K562 (cell line): ENCODE data around the gene SYNGR1. TPM values are rescaled to one million over a fixed set of nuclear protein-coding genes. Genes with fewer than 3 reads are reported as not detected.

ENCODE experiments used
- ARID1B ChIP-seq: fragments of 450-650 bp; IDR thresholded peaks from 2 replicates; pipeline ENCODE4 v1.6.1; 2016; ENCODE audit warnings: antibody characterized with exemption, mild to moderate bottlenecking, inconsistent platforms
- ATF3 ChIP-seq, 2 experiments: fragments of 450-650 bp in 1 of 2; sonication (generic) in 1 of 2; formaldehyde crosslinking in 1 of 2; IDR thresholded peaks in 1 of 2; conservative IDR thresholded peaks in 1 of 2; 2 replicates each; pipeline versions ENCODE4 v1.6.1 to v1.8.1; 2016 to 2023; ENCODE audit warnings: mild to moderate bottlenecking in 2 of 2, moderate library complexity in 2 of 2, inconsistent platforms in 1 of 2, missing genetic modification reagents in 1 of 2
- CBX3 ChIP-seq, 2 experiments: IDR thresholded peaks; 1 replicate in 1 of 2; 2 replicates in 1 of 2; pipeline ENCODE4 v1.6.1; 2012; ENCODE audit warnings: inconsistent platforms in 2 of 2, low read length in 2 of 2, borderline replicate concordance in 1 of 2, control low read depth in 1 of 2
- CEBPB ChIP-seq: fragments of 450-650 bp; IDR thresholded peaks from 2 replicates; pipeline ENCODE4 v1.6.1; 2016; ENCODE audit warnings: missing genetic modification characterization, missing compliant biosample characterization
- CXXC5 ChIP-seq: fragments of 250-450 bp; sonication (Bioruptor Pico); IDR thresholded peaks from 2 replicates; pipeline ENCODE4 v1.8.0; 2022; ENCODE audit warnings: inconsistent platforms, mild to moderate bottlenecking, moderate library complexity
- E2F6 ChIP-seq, 2 experiments: IDR thresholded peaks; 2 replicates each; pipeline ENCODE4 v1.6.1; 2011; ENCODE audit warnings: borderline replicate concordance in 1 of 2, control low read depth in 1 of 2, low read depth in 1 of 2, low read length in 1 of 2, mild to moderate bottlenecking in 1 of 2, mixed read lengths in 1 of 2, moderate library complexity in 1 of 2; ENCODE audit not compliant: insufficient read depth in 1 of 2, insufficient read length in 1 of 2, poor library complexity in 1 of 2, severe bottlenecking in 1 of 2; ENCODE audit errors: extremely low read depth in 1 of 2
- ELF1 ChIP-seq: fragments of 200-800 bp; sonication (Bioruptor generic); IDR thresholded peaks from 2 replicates; pipeline ENCODE4 v1.6.1; 2016; ENCODE audit warnings: missing genetic modification characterization, missing compliant biosample characterization
- EP400 ChIP-seq: fragments of 450-650 bp; IDR thresholded peaks from 2 replicates; pipeline ENCODE4 v1.6.1; 2017; ENCODE audit warnings: antibody characterized with exemption, mild to moderate bottlenecking, moderate library complexity
- FOS ChIP-seq: IDR thresholded peaks from 3 replicates; pipeline ENCODE4 v1.6.1; 2011; ENCODE audit not compliant: insufficient read length; ENCODE audit errors: extremely low read depth
- FOSL1 ChIP-seq: fragments of 200-800 bp; sonication (Bioruptor generic); conservative IDR thresholded peaks from 2 replicates; pipeline ENCODE4 v1.6.1; 2016; ENCODE audit warnings: missing genetic modification characterization, missing compliant biosample characterization
- HDAC2 ChIP-seq: fragments of 450-650 bp; IDR thresholded peaks from 2 replicates; pipeline ENCODE4 v1.6.1; 2016; ENCODE audit warnings: mild to moderate bottlenecking
- HOXB6 ChIP-seq: fragments of 250-450 bp; sonication (Bioruptor Pico); IDR thresholded peaks from 2 replicates; pipeline ENCODE4 v1.5.1; 2022; ENCODE audit warnings: mild to moderate bottlenecking, borderline replicate concordance
- JUN ChIP-seq, 2 experiments: sonication (generic) in 1 of 2; formaldehyde crosslinking in 1 of 2; IDR thresholded peaks; 2 replicates each; pipeline versions ENCODE4 v1.6.1 to v1.8.0; 2012 to 2022; ENCODE audit warnings: borderline replicate concordance in 2 of 2, mild to moderate bottlenecking in 2 of 2, improper control_type of control experiment in 1 of 2, low read depth in 1 of 2, low read length in 1 of 2, missing genetic modification reagents in 1 of 2
- POLR3G ChIP-seq: IDR thresholded peaks from 2 replicates; pipeline ENCODE4 v1.6.1; 2011; ENCODE audit not compliant: insufficient read length, insufficient replicate concordance; ENCODE audit errors: extremely low read depth
- SMARCA4 ChIP-seq: fragments of 450-650 bp; IDR thresholded peaks from 2 replicates; pipeline ENCODE4 v1.6.1; 2016
- ZBTB2 ChIP-seq: fragments of 450-650 bp; IDR thresholded peaks from 2 replicates; pipeline ENCODE4 v1.6.1; 2016; ENCODE audit warnings: antibody characterized with exemption
- ZKSCAN3 ChIP-seq: fragments of 250-450 bp; sonication (Bioruptor Pico); IDR thresholded peaks from 2 replicates; pipeline ENCODE4 v1.4.0; 2020
- ZNF592 ChIP-seq: fragments of 450-650 bp; IDR thresholded peaks from 2 replicates; pipeline ENCODE4 v1.6.1; 2017; ENCODE audit warnings: antibody characterized with exemption, mild to moderate bottlenecking
- polyA plus RNA-seq, 8 experiments: library from polyadenylated mRNA; depleted of rRNA in 4 of 8; stranded (reverse) in 5 of 8; unstranded in 3 of 8; fragments of >200 nt; fragmentation: Nextera tagmentation in 2 of 8; fragmentation: Illumina TruSeq in 1 of 8; extraction: Ambion mirVana in 2 of 8; extraction: Trizol in 1 of 8; gene quantifications; 2 replicates each; pipeline versions ENCODE4 v1.2.1 to v1.2.3, GENCODE V29; 2011 to 2014; ENCODE audit warnings: inconsistent platforms in 1 of 8, missing spikeins in 1 of 8
- total RNA-seq, 7 experiments: library from RNA; depleted of rRNA in 6 of 7; stranded (reverse); fragments of >200 nt in 6 of 7; fragmentation: Illumina TruSeq in 2 of 7; extraction: Trizol in 2 of 7; gene quantifications; 2 replicates each; pipeline versions ENCODE4 v1.2.1 to v1.2.3, GENCODE V29; 2011 to 2021; ENCODE audit warnings: low replicate concordance in 1 of 7

Gene SYNGR1
- total and polyA plus RNA-seq, 9 of the 15 experiments (the other 6 are each of a cell fraction or from before 2014, with no cell fraction given), result 1.8 to 15.9 (median 5.5) TPM

- TF ChIP-seq ZBTB2, result peak; percentile 24; the same call in 1 of the 2 replicates
- peak; percentile 61 for TF ChIP-seq ARID1B
- no peak for TF ChIP-seq POLR3G
- no peak for TF ChIP-seq ZKSCAN3
- TF ChIP-seq FOSL1 (tag), result peak; percentile 94
- TF ChIP-seq CEBPB (tag), result peak; percentile 68
- peak; percentile 98 for TF ChIP-seq ATF3 (IDR thresholded peaks at IDR 0.05)
- TF ChIP-seq ATF3 (CRISPR knock-in tag; conservative IDR thresholded peaks at IDR 0.05), result peak; percentile 89
- TF ChIP-seq HOXB6, result no peak
- no peak for TF ChIP-seq ELF1
- peak; percentile 33; the same call in 1 of the 2 replicates for TF ChIP-seq ZNF592
- TF ChIP-seq E2F6 (IDR thresholded peaks at IDR 0.05; ENCODE audit: borderline replicate concordance in 1 of 2, extremely low read depth in 1 of 2, insufficient read depth in 1 of 2, insufficient read length in 1 of 2, low read depth in 1 of 2, low read length in 1 of 2, poor library complexity in 1 of 2, severe bottlenecking in 1 of 2), result peak in 1 of 2 experiments; percentile 21
- TF ChIP-seq CXXC5 (CRISPR knock-in tag), result peak; percentile 55
- peak; percentile 63 for TF ChIP-seq EP400
- TF ChIP-seq HDAC2, result 0 out of 2 replicates have a peak, but pooled peaks have one; percentile 18
- TF ChIP-seq JUN (IDR thresholded peaks at IDR 0.05; ENCODE audit: borderline replicate concordance, low read depth, low read length), result peak; percentile 86; the same call in 1 of the 2 replicates
- TF ChIP-seq JUN (CRISPR knock-in tag; IDR thresholded peaks at IDR 0.05; ENCODE audit: borderline replicate concordance), result no peak
- 0 out of 2 replicates have a peak, but pooled peaks have one; percentile 71 for TF ChIP-seq SMARCA4
- TF ChIP-seq FOS, result peak; percentile 46
- peak in 1 of 2 experiments; percentile 37; a peak in 1 of 3 replicates for TF ChIP-seq CBX3 (IDR thresholded peaks at IDR 0.05; ENCODE audit: borderline replicate concordance in 1 of 2, low read length in 2 of 2)
Observed at GRCh38 chr22:39308614-39309363, 41.0 kb upstream of the SYNGR1 start (continued).
